CD4-positive, alpha-beta memory T cell (primary cell): ENCODE data around the gene ATXN7L1. TPM values are rescaled to one million over a fixed set of nuclear protein-coding genes. Genes with fewer than 3 reads are reported as not detected.
A peak's percentile ranks its signal among the peaks of the same experiment; 100 is the strongest.

ENCODE experiments used
- CTCF ChIA-PET: fragments of 350-600 bp; sonication (Branson Sonifier 250); formaldehyde crosslinking; loops from one replicate; lab custom pipeline; 2021; ENCODE audit warnings: inconsistent platforms; ENCODE audit not compliant: partially characterized antibody; lab: Charles Lee
- POLR2A ChIA-PET: fragments of 350-600 bp; sonication (Branson Sonifier 250); formaldehyde crosslinking; loops from one replicate; lab custom pipeline; 2021; ENCODE audit not compliant: partially characterized antibody; lab: Charles Lee
- DNase-seq, 5 donors: peaks; one replicate each; pipeline versions ENCODE4 v3.0.0 to v3.0.0-alpha.2; 2020 to 2022; ENCODE audit warnings: mixed read lengths in 1 of 5
- H3K27ac ChIP-seq: one replicate; pipeline ENCODE4 v1.7.0; 2013; ENCODE audit warnings: low read depth, low read length
- H3K27me3 ChIP-seq: 2 replicates; pipeline ENCODE4 v1.7.0; 2013; ENCODE audit warnings: mild to moderate bottlenecking, low read length, moderate library complexity; ENCODE audit not compliant: insufficient read depth
- H3K36me3 ChIP-seq: 2 replicates; pipeline ENCODE4 v1.7.0; 2013; ENCODE audit warnings: mild to moderate bottlenecking, low read length, moderate library complexity; ENCODE audit not compliant: insufficient read depth
- H3K4me1 ChIP-seq: 2 replicates; pipeline ENCODE4 v1.7.0; 2013; ENCODE audit warnings: mild to moderate bottlenecking, low read length, moderate library complexity; ENCODE audit not compliant: insufficient read depth
- H3K4me3 ChIP-seq, 2 donors: one replicate each; pipeline ENCODE4 v1.7.0; 2013; ENCODE audit warnings: low read length in 2 of 2, mild to moderate bottlenecking in 1 of 2
- H3K9me3 ChIP-seq, 2 donors: one replicate each; pipeline ENCODE4 v1.7.0; 2013; ENCODE audit warnings: low read length in 2 of 2, control low read depth in 1 of 2; ENCODE audit not compliant: control insufficient read depth in 1 of 2
- H3K27ac Mint-ChIP-seq, 7 donors: one replicate each; pipeline ENCODE4 v1.8.0; 2020 to 2021; ENCODE audit warnings: mixed read lengths in 7 of 7, mild to moderate bottlenecking in 6 of 7, inconsistent platforms in 3 of 7, moderate library complexity in 3 of 7
- H3K27me3 Mint-ChIP-seq, 2 donors: one replicate each; pipeline ENCODE4 v1.8.0; 2020 to 2021; ENCODE audit warnings: mixed read lengths in 2 of 2
- H3K36me3 Mint-ChIP-seq, 2 donors: one replicate each; pipeline ENCODE4 v1.8.0; 2020 to 2021; ENCODE audit warnings: mixed read lengths in 2 of 2, inconsistent platforms in 1 of 2, mild to moderate bottlenecking in 1 of 2
- H3K4me1 Mint-ChIP-seq, 4 donors: one replicate each; pipeline ENCODE4 v1.8.0; 2020 to 2021; ENCODE audit warnings: mixed read lengths in 4 of 4, mild to moderate bottlenecking in 1 of 4
- H3K4me3 Mint-ChIP-seq, 8 donors: one replicate each; pipeline ENCODE4 v1.8.0; 2020 to 2021; ENCODE audit warnings: mixed read lengths in 8 of 8, mild to moderate bottlenecking in 7 of 8, moderate library complexity in 6 of 8, inconsistent platforms in 3 of 8
- H3K9me3 Mint-ChIP-seq, 8 donors: one replicate each; pipeline ENCODE4 v1.8.0; 2020 to 2021; ENCODE audit warnings: mixed read lengths in 8 of 8, mild to moderate bottlenecking in 5 of 8, inconsistent platforms in 3 of 8, moderate library complexity in 1 of 8
- intact Hi-C: fragments of 100-400 bp; cut with micrococcal nuclease; formaldehyde crosslinking; loops from one replicate; pipeline ENCODE4 v1.15.1; 2023
- polyA plus RNA-seq, 2 donors: library from polyadenylated mRNA; unstranded; fragments of 300-500 nt; fragmentation: Illumina TruSeq; gene quantifications; one replicate each; pipeline ENCODE4 v1.2.3, GENCODE V29; 2021
- total RNA-seq, 2 experiments: library from RNA; stranded (reverse); gene quantifications; one replicate each; pipeline ENCODE4 v1.2.3, GENCODE V29; 2021

Gene ATXN7L1
- total and polyA plus RNA-seq, 4 experiments from 2014 or later: 8.7 to 62.2 (median 42.6) TPM

- intact Hi-C loops: no loop called here
- no peak for DNase-seq
- peaks cover 5% of the 10 kb centered on the region for H3K4me1 ChIP-seq
- H3K27ac Mint-ChIP-seq: peak overlapping the region in 1 of 7 donors; percentile 31
- ChIA-PET CTCF (no interaction called here), POLR2A (interaction anchor here (0.7 to 1.3 kb wide), 2 partner anchors 9 to 61 kb away, joined by 4 read pairs; partner anchors contain the start of gene ATXN7L1)
- H3K27me3 Mint-ChIP-seq: no peaks in the 10 kb centered on the region
- no peak overlapping the region for H3K27ac ChIP-seq
- peaks cover 0 to 15% of the 10 kb centered on the region in 2 donors for H3K36me3 Mint-ChIP-seq
- no peaks in the 10 kb centered on the region for H3K9me3 Mint-ChIP-seq
- no peaks in the 10 kb centered on the region for H3K9me3 ChIP-seq
- no peak overlapping the region for H3K4me3 Mint-ChIP-seq
- no peaks in the 10 kb centered on the region for H3K36me3 ChIP-seq
- H3K4me1 Mint-ChIP-seq: peaks cover 5 to 15% (median 10%) of the 10 kb centered on the region in 4 donors
- no peak overlapping the region for H3K4me3 ChIP-seq
- no peaks in the 10 kb centered on the region for H3K27me3 ChIP-seq
These were observed 60.8 kb downstream of the ATXN7L1 start for GRCh38 chr7:105815576-105815975.

- peaks cover 16% of the 10 kb centered on the region for H3K4me1 ChIP-seq
- no peaks in the 10 kb centered on the region for H3K36me3 ChIP-seq
- no peaks in the 10 kb centered on the region for H3K9me3 ChIP-seq
- ChIA-PET CTCF (interaction anchor here (1.0 kb wide), 1 partner anchor 33 kb away, joined by 3 read pairs; no protein-coding TSS in a partner anchor), POLR2A (interaction anchor here (1.0 kb wide), 1 partner anchor 9 kb away, joined by 3 read pairs; no protein-coding TSS in a partner anchor)
- H3K27me3 ChIP-seq: no peaks in the 10 kb centered on the region
- H3K27ac ChIP-seq: no peak overlapping the region
- Mint-ChIP-seq H3K27ac (peak overlapping the region in 3 of 7 donors; percentile 9 to 72 (median 40)), H3K27me3 (no peaks in the 10 kb centered on the region), H3K4me1 (peaks cover 14 to 22% (median 19%) of the 10 kb centered on the region in 4 donors), H3K4me3 (no peak overlapping the region), H3K9me3 (no peaks in the 10 kb centered on the region), H3K36me3 (peaks cover 0 to 9% of the 10 kb centered on the region in 2 donors)
- no peak overlapping the region for H3K4me3 ChIP-seq
- DNase-seq: no peak
- intact Hi-C loops: no loop called here
These were observed 61.9 kb downstream of the ATXN7L1 start for GRCh38 chr7:105814481-105814880.

- H3K36me3 Mint-ChIP-seq: peaks cover 0 to 9% of the 10 kb centered on the region in 2 donors
- no peak for DNase-seq
- Histone ChIP-seq H3K4me1 (peaks cover 48% of the 10 kb centered on the region), H3K27ac (no peak overlapping the region), H3K27me3 (no peaks in the 10 kb centered on the region), H3K9me3 (no peaks in the 10 kb centered on the region), H3K36me3 (no peaks in the 10 kb centered on the region), H3K4me3 (no peak overlapping the region)
- ChIA-PET POLR2A (interaction anchor here (1.0 to 5.7 kb wide), 3 partner anchors 14 to 65 kb away, joined by 3 to 53 read pairs (median 4); partner anchors contain the start of gene ATXN7L1), CTCF (interaction anchor here (1.3 to 3.4 kb wide), 4 partner anchors 13 to 66 kb away, joined by 3 to 19 read pairs (median 4); no protein-coding TSS in a partner anchor)
- intact Hi-C loops: no loop called here
- peak overlapping the region in 5 of 7 donors; percentile 11 to 87 (median 37) for H3K27ac Mint-ChIP-seq
- H3K4me3 Mint-ChIP-seq: no peak overlapping the region
- peaks cover 38 to 49% (median 46%) of the 10 kb centered on the region in 4 donors for H3K4me1 Mint-ChIP-seq
- no peaks in the 10 kb centered on the region for H3K27me3 Mint-ChIP-seq
- H3K9me3 Mint-ChIP-seq: peaks cover 0 to 1% (median 0%) of the 10 kb centered on the region in 8 donors
These were observed 65.1 kb downstream of the ATXN7L1 start for GRCh38 chr7:105811189-105811847.

- Histone ChIP-seq H3K36me3 (no peaks in the 10 kb centered on the region), H3K4me3 (no peak overlapping the region), H3K27me3 (no peaks in the 10 kb centered on the region), H3K4me1 (peaks cover 55% of the 10 kb centered on the region), H3K27ac (no peak overlapping the region), H3K9me3 (no peaks in the 10 kb centered on the region)
- peaks cover 45 to 57% (median 51%) of the 10 kb centered on the region in 4 donors for H3K4me1 Mint-ChIP-seq
- POLR2A ChIA-PET: interaction anchor here (1.0 to 5.7 kb wide), 3 partner anchors 15 to 66 kb away, joined by 3 to 53 read pairs (median 4); partner anchors contain the start of gene ATXN7L1
- H3K36me3 Mint-ChIP-seq: peaks cover 0 to 9% of the 10 kb centered on the region in 2 donors
- H3K9me3 Mint-ChIP-seq: peaks cover 0 to 1% (median 0%) of the 10 kb centered on the region in 8 donors
- intact Hi-C loops: no loop called here
- CTCF ChIA-PET: interaction anchor here (1.3 to 3.4 kb wide), 3 partner anchors 25 to 67 kb away, joined by 3 to 19 read pairs (median 4); no protein-coding TSS in a partner anchor
- H3K27me3 Mint-ChIP-seq: no peaks in the 10 kb centered on the region
- peak overlapping the region in 1 of 8 donors; percentile 3 for H3K4me3 Mint-ChIP-seq
- DNase-seq: no peak
- H3K27ac Mint-ChIP-seq: peak overlapping the region; percentile 52 to 90 (median 80)
These were observed 65.8 kb downstream of the ATXN7L1 start for GRCh38 chr7:105810556-105810955.

- DNase-seq: peak; percentile 60 to 81 (median 62)
- CTCF ChIA-PET: interaction anchor here (0.6 to 3.8 kb wide), 6 partner anchors 9 to 69 kb away, joined by 3 to 20 read pairs (median 3); partner anchors contain the start of gene ATXN7L1
- intact Hi-C loops: loop anchor here (1.0 to 5.0 kb wide), 4 partner anchors 40 to 117 kb away; partner anchors contain the start of gene ATXN7L1
- no peaks in the 10 kb centered on the region for H3K9me3 ChIP-seq
- Mint-ChIP-seq H3K27me3 (no peaks in the 10 kb centered on the region), H3K4me1 (peaks cover 45 to 65% (median 54%) of the 10 kb centered on the region in 4 donors), H3K36me3 (peaks cover 0 to 6% of the 10 kb centered on the region in 2 donors), H3K9me3 (peaks cover 0 to 1% (median 0%) of the 10 kb centered on the region in 8 donors), H3K4me3 (peak overlapping the region; percentile 2 to 88 (median 55)), H3K27ac (peak overlapping the region; percentile 52 to 92 (median 80))
- POLR2A ChIA-PET: interaction anchor here (0.7 to 5.7 kb wide), 14 partner anchors 9 to 476 kb away, joined by 3 to 53 read pairs (median 3); partner anchors contain the start of genes ATXN7L1 and NAMPT
- H3K4me3 ChIP-seq: peak overlapping the region in 1 of 2 donors; percentile 30
- H3K36me3 ChIP-seq: no peaks in the 10 kb centered on the region
- peak overlapping the region; percentile 60 for H3K27ac ChIP-seq
- H3K4me1 ChIP-seq: peaks cover 56% of the 10 kb centered on the region
- H3K27me3 ChIP-seq: no peaks in the 10 kb centered on the region
These were observed 67.5 kb downstream of the ATXN7L1 start for GRCh38 chr7:105808703-105809590.

- Mint-ChIP-seq H3K9me3 (peaks cover 0 to 1% (median 0%) of the 10 kb centered on the region in 8 donors), H3K27me3 (no peaks in the 10 kb centered on the region), H3K4me1 (peaks cover 45 to 65% (median 54%) of the 10 kb centered on the region in 4 donors), H3K36me3 (peaks cover 0 to 3% of the 10 kb centered on the region in 2 donors), H3K4me3 (peak overlapping the region in 6 of 8 donors; percentile 12 to 88 (median 54)), H3K27ac (peak overlapping the region in 6 of 7 donors; percentile 37 to 90 (median 60))
- DNase-seq: no peak
- no peaks in the 10 kb centered on the region for H3K9me3 ChIP-seq
- H3K4me3 ChIP-seq: no peak overlapping the region
- no peaks in the 10 kb centered on the region for H3K27me3 ChIP-seq
- peak overlapping the region; percentile 60 for H3K27ac ChIP-seq
- POLR2A ChIA-PET: interaction anchor here (0.7 to 5.7 kb wide), 8 partner anchors 14 to 131 kb away, joined by 3 to 53 read pairs (median 3); partner anchors contain the start of gene ATXN7L1
- intact Hi-C loops: loop anchor here (2.0 to 5.0 kb wide), 3 partner anchors 41 to 116 kb away; no protein-coding TSS in a partner anchor
- H3K36me3 ChIP-seq: no peaks in the 10 kb centered on the region
- H3K4me1 ChIP-seq: peaks cover 56% of the 10 kb centered on the region
- CTCF ChIA-PET: interaction anchor here (0.7 to 3.8 kb wide), 4 partner anchors 43 to 70 kb away, joined by 3 to 20 read pairs (median 11); partner anchors contain the start of gene ATXN7L1
These were observed 68.2 kb downstream of the ATXN7L1 start for GRCh38 chr7:105808209-105808608.
